Measurements from ENCODE around the gene CACUL1. TPM values are rescaled to one million over a fixed set of nuclear protein-coding genes. Genes with fewer than 3 reads are reported as not detected.
A peak's percentile ranks its signal among the peaks of the same experiment; 100 is the strongest.

CACUL1 gene
- total RNA-seq, 2 donors from 2014 or later: 23.7 to 38.1 TPM

- intact Hi-C loops (cut with DNase I): loop anchor here (10.0 kb wide), 1 partner anchor 81 kb away; no protein-coding TSS in a partner anchor
- H3K4me3 ChIP-seq: no peak overlapping the region
- no peaks in the 10 kb centered on the region for H3K9me3 ChIP-seq
- H3K36me3 ChIP-seq: no peaks in the 10 kb centered on the region
- WGBS: 93% methylated on average over 6 of the region's 6 CpGs
- TF ChIP-seq CTCF (IDR thresholded peaks at IDR 0.05) (no peak), POLR2A (IDR thresholded peaks at IDR 0.05) (no peak), POLR2AphosphoS5 (IDR thresholded peaks at IDR 0.05) (no peak)
- no peaks in the 10 kb centered on the region for H3K4me1 ChIP-seq (replicated peaks)
- no peak overlapping the region for H3K27ac ChIP-seq
- DNase-seq (ENCODE audit: low spot score): no peak
- no peaks in the 10 kb centered on the region for H3K27me3 ChIP-seq (replicated peaks; ENCODE audit: insufficient read depth)
Observed at GRCh38 chr10:118723466-118723865, 31.3 kb downstream of the CACUL1 start.

GRCh38 chr10:118721539-118721876 is 33.3 kb downstream of the CACUL1 start:
- TF ChIP-seq CTCF (IDR thresholded peaks at IDR 0.05): no peak
- TF ChIP-seq POLR2A (IDR thresholded peaks at IDR 0.05): no peak
- TF ChIP-seq POLR2AphosphoS5 (IDR thresholded peaks at IDR 0.05): no peak
- no peak overlapping the region for H3K4me3 ChIP-seq
- intact Hi-C loops (cut with DNase I): loop anchor here (2.0 to 10.0 kb wide), 2 partner anchors 83 to 155 kb away; no protein-coding TSS in a partner anchor
- no peaks in the 10 kb centered on the region for H3K36me3 ChIP-seq
- H3K4me1 ChIP-seq (replicated peaks): no peaks in the 10 kb centered on the region
- no peak overlapping the region for H3K27ac ChIP-seq
- WGBS: 65% methylated on average over 3 of the region's 3 CpGs
- H3K27me3 ChIP-seq (replicated peaks; ENCODE audit: insufficient read depth): no peaks in the 10 kb centered on the region
- no peaks in the 10 kb centered on the region for H3K9me3 ChIP-seq
- DNase-seq (ENCODE audit: low spot score): no peak

GRCh38 chr10:118720685-118721538 is 33.9 kb downstream of the CACUL1 start:
- no peaks in the 10 kb centered on the region for H3K27me3 ChIP-seq (replicated peaks; ENCODE audit: insufficient read depth)
- H3K27ac ChIP-seq: no peak overlapping the region
- H3K36me3 ChIP-seq: no peaks in the 10 kb centered on the region
- TF ChIP-seq POLR2AphosphoS5 (IDR thresholded peaks at IDR 0.05) (peak; percentile 21), CTCF (IDR thresholded peaks at IDR 0.05) (peak; percentile 59 to 87 (median 82)), POLR2A (IDR thresholded peaks at IDR 0.05) (no peak)
- intact Hi-C loops (cut with DNase I): loop anchor here (2.0 to 10.0 kb wide), 2 partner anchors 84 to 154 kb away; no protein-coding TSS in a partner anchor
- 29% methylated on average over 3 of the region's 3 CpGs for WGBS
- no peaks in the 10 kb centered on the region for H3K9me3 ChIP-seq
- peak; percentile 57 for DNase-seq (ENCODE audit: low spot score)
- H3K4me1 ChIP-seq (replicated peaks): no peaks in the 10 kb centered on the region
- no peak overlapping the region for H3K4me3 ChIP-seq

- Histone ChIP-seq H3K9me3 (no peaks in the 10 kb centered on the region), H3K27ac (no peak overlapping the region), H3K4me3 (no peak overlapping the region), H3K36me3 (no peaks in the 10 kb centered on the region), H3K4me1 (replicated peaks) (no peaks in the 10 kb centered on the region), H3K27me3 (replicated peaks; ENCODE audit: insufficient read depth) (no peaks in the 10 kb centered on the region)
- intact Hi-C loops (cut with DNase I): no loop called here
- WGBS: 95% methylated on average over 3 of the region's 3 CpGs
- TF ChIP-seq POLR2A (IDR thresholded peaks at IDR 0.05): no peak
- TF ChIP-seq POLR2AphosphoS5 (IDR thresholded peaks at IDR 0.05): no peak
- no peak for TF ChIP-seq CTCF (IDR thresholded peaks at IDR 0.05)
- no peak for DNase-seq (ENCODE audit: low spot score)
Observed at GRCh38 chr10:118714366-118714765, 40.4 kb downstream of the CACUL1 start.

All from prostate gland (tissue), 2 donors.